AG20443 (cell line): ENCODE results near the gene PAPLN.

Experiments used
- DNase-seq: peaks from one replicate; pipeline ENCODE4 v3.0.0; 2012; ENCODE audit warnings: low spot score, mixed read lengths

Gene PAPLN

DNA sequence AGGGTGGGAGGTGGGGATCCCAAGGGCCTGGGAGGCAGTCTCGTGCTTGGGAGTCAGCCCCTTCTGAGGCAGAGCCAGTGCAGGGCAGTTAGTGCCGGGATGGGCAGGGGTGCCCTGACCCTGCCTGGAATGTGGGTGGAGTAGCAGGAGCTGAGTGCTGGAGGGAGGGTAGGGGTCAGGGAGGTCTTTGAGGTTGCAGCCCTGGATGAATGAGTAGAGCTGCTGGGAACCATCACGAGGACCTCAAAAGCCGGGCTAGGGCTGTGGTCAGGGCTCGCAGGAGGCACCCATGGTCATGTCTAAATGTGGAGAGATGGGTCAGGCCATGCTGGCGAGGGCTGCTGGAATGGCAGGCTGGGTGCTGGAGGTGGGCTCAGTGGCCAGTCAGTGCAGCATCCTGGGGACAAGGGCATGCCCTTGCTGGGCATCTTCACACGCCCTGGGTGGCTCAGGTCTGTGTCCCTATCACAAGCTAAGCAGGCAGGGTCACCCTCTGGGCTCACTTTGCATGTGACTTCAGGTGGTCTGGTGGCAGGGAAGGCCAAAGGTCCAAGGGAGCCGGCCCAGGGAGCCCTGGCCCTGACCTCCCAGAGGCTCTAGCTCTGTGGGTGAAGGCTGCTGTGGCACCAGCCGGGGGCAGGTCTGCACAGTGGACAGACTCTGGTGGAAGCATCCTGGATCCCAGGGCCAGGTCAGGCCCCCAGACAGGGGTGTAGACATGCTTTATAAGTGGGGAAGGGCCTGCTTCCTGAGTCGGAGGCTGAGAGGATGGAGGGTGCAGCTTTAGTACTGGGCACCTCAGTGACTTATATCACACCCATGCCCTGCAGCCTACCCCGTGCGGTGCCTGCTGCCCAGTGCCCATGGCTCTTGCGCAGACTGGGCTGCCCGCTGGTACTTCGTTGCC lies 24.5 kb downstream of the PAPLN start:
- peak; percentile 11 for DNase-seq

- DNase-seq: no peak
Observed at GRCh38 chr14:73262427-73263183, 25.3 kb downstream of the PAPLN start.

- DNase-seq: peak; percentile 14
Observed at GRCh38 chr14:73263606-73264005, 26.3 kb downstream of the PAPLN start.

- peak; percentile 7 for DNase-seq
Observed at GRCh38 chr14:73264080-73264884, 27.0 kb downstream of the PAPLN start.

GRCh38 chr14:73264885-73265720 lies 27.8 kb downstream of the PAPLN start:
- peak; percentile 8 for DNase-seq

DNA sequence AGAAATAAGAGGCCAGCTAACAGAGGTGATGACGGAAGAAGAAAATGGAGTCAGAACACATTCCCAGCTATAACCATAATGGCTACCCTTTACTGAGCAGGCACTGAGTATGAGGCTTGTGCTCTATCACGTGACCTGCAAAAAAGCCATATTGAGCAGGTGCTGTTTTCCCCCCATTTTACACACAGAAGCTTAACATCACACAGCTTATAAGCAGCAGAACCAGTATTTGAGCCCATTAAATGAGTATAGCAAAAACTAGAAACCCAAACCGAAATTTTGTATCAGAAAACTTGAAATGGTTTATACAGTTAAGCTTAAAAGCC lies 28.4 kb downstream of the PAPLN start:
- no peak for DNase-seq

- no peak for DNase-seq
Observed at GRCh38 chr14:73266317-73266716, 29.0 kb downstream of the PAPLN start.

GRCh38 chr14:73267474-73267873 lies 30.2 kb downstream of the PAPLN start:
- no peak for DNase-seq

- DNase-seq: peak; percentile 68
Observed at GRCh38 chr14:73269729-73270531, 32.6 kb downstream of the PAPLN start.

GRCh38 chr14:73272393-73272792 lies 35.1 kb downstream of the PAPLN start:
- peak; percentile 12 for DNase-seq

DNA sequence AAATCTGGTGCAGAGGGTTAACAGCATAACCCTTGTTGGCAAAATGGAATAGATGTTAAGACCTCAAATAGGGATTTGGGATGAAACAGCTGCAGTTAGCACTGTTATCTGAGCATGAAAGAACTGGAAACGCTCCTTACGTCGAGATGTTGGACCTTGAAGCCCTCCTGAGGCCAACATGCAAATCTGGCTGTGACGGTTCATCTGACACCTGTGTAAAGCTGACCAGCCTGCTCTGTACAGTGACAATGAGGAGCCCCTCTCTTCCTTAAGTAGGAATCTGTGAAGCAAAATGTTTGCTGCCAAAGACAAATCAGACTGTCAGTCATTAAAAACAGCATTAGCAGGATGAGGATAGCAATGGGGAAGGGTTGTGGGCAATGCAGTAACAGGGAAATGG lies 36.5 kb downstream of the PAPLN start:
- no peak for DNase-seq

DNA sequence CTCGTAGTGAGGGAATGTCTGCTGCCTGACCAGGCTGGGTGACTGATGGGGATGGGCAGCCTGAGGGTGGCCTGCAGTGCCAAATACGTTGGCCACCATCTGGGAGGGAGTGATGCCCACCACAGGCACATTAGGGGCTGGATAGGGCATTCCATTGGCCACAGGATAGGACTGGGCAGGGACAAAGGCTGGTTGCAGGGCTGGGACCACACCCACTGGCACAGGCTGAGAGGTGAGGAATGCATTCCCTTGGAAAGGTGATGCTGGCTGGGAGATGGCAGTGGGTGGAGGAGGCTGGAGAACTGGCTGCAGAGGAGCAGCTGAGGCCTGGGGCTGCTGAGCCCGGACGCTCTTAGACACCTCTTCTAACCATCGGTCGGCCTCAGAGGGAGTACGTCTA lies 39.5 kb downstream of the PAPLN start:
- DNase-seq: no peak

DNA sequence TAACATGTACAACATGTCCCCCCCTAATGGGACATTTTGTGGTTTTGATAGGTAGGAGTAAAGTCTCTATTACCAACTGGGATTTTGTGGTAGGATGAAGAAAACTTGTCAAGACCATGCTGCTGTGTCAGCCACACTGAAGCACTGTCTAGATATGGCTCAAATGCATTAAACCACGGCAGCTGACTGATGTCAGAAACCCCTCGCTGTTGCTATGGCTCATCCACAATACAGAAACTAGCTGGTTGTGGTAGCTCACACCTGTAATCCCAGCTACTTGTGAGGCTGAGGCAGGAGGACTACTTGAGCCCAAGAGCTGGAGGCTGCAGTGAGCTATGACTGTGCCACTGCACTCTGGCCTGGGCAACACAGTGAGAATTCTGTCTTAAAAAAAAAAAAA lies 40.1 kb downstream of the PAPLN start:
- no peak for DNase-seq

GRCh38 chr14:73280903-73281302 lies 43.6 kb downstream of the PAPLN start:
- DNase-seq: no peak

GRCh38 chr14:73283608-73284379 lies 46.5 kb downstream of the PAPLN start:
- DNase-seq: peak; percentile 46

GRCh38 chr14:73285979-73286378 lies 48.7 kb downstream of the PAPLN start:
- no peak for DNase-seq

DNA sequence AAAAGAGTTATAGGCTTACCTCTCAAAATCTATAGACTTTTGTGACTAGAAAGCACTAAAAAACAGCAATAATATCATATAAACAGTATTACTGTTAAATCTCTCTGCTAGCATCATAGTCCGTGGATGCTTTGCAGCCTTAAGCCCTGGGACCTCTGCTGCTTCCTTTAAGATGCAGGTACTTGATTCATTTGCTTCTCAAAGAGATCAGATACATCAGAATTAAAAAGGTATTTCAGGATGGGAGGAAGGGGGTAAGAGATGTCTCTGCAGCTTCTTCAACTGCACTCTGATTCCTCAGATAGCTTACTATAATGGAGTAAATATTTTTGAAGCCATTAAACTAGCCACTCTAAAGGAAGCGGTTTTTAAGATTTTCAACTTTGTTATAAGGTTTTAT lies 49.3 kb downstream of the PAPLN start:
- DNase-seq: no peak

DNA sequence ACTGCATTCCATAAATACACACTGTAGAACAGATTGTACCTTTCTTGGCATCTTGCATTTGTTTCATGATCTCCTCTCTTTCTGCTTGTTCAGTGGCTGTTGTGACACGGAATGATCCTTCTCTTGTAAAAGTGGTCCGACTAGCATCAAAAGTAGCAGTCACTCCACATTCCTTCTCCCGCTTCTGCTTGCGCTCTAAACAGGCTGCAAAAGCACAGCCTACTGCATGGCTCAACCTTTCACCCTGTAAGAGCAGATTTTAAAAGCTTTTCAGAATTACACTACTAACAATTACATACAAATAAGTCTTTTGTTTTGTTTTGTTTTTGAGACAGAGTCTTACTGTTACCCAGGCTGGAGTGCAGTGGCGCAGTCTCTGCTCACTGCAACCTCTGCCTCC lies 49.8 kb downstream of the PAPLN start:
- DNase-seq: no peak

GRCh38 chr14:73289308-73289707 lies 52.0 kb downstream of the PAPLN start:
- DNase-seq: no peak

GRCh38 chr14:73289729-73290128 lies 52.4 kb downstream of the PAPLN start:
- DNase-seq: peak; percentile 31
